ELF-1 (cell line): ENCODE data around the gene SIRT4.
"Not testable (repeated sequence)": the region's sequence is repeated elsewhere in the genome, so short reads cannot be mapped to it uniquely, and the experiment has no call there.

Source experiments
- DNase-seq: peaks from one replicate; pipeline ENCODE4 v3.0.0-alpha.2; 2016; ENCODE audit warnings: low read depth, low spot score

The SIRT4 gene

GRCh38 chr12:120335447-120335846, 33.3 kb downstream of the SIRT4 start:
- peak; percentile 77 for DNase-seq

- DNase-seq, result not testable (repeated sequence)
Measured at GRCh38 chr12:120336392-120336791, 34.3 kb downstream of the SIRT4 start.

GRCh38 chr12:120337730-120338129, 35.6 kb downstream of the SIRT4 start:
- no peak for DNase-seq

GRCh38 chr12:120339256-120339655, 37.1 kb downstream of the SIRT4 start:
- DNase-seq, result no peak

- no peak for DNase-seq
Measured at GRCh38 chr12:120342175-120343038, 40.3 kb downstream of the SIRT4 start.

GRCh38 chr12:120343039-120343537, 41.0 kb downstream of the SIRT4 start:
- DNase-seq, result no peak

GRCh38 chr12:120343692-120344091, 41.6 kb downstream of the SIRT4 start:
- no peak for DNase-seq

GRCh38 chr12:120346031-120346430, 43.9 kb downstream of the SIRT4 start:
- DNase-seq, result no peak

- no peak for DNase-seq
Measured at GRCh38 chr12:120346681-120347080, 44.6 kb downstream of the SIRT4 start.

- no peak for DNase-seq
Measured at GRCh38 chr12:120347766-120348165, 45.6 kb downstream of the SIRT4 start.

- DNase-seq, result no peak
Measured at GRCh38 chr12:120350576-120351350, 48.6 kb downstream of the SIRT4 start.

GRCh38 chr12:120352117-120352516, 50.0 kb downstream of the SIRT4 start:
- no peak for DNase-seq

GRCh38 chr12:120353136-120353535, 51.0 kb downstream of the SIRT4 start:
- no peak for DNase-seq

- no peak for DNase-seq
Measured at GRCh38 chr12:120353556-120354317, 51.6 kb downstream of the SIRT4 start.

- DNase-seq, result peak; percentile 95
Measured at GRCh38 chr12:120356567-120357030, 54.5 kb downstream of the SIRT4 start.

- DNase-seq, result no peak
Measured at GRCh38 chr12:120357104-120357503, 55.0 kb downstream of the SIRT4 start.

GRCh38 chr12:120358412-120359100, 56.4 kb downstream of the SIRT4 start:
- peak; percentile 84 for DNase-seq

- no peak for DNase-seq
Measured at GRCh38 chr12:120359128-120359527, 57.0 kb downstream of the SIRT4 start.

- peak; percentile 98 for DNase-seq
Measured at GRCh38 chr12:120361506-120362208, 59.5 kb downstream of the SIRT4 start.
